ENCODE measurements around the gene GPR148.
"Not testable (repeated sequence)": the region's sequence is repeated elsewhere in the genome, so short reads cannot be mapped to it uniquely, and the experiment has no call there.

The GPR148 gene, protein sequence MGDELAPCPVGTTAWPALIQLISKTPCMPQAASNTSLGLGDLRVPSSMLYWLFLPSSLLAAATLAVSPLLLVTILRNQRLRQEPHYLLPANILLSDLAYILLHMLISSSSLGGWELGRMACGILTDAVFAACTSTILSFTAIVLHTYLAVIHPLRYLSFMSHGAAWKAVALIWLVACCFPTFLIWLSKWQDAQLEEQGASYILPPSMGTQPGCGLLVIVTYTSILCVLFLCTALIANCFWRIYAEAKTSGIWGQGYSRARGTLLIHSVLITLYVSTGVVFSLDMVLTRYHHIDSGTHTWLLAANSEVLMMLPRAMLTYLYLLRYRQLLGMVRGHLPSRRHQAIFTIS

DNA sequence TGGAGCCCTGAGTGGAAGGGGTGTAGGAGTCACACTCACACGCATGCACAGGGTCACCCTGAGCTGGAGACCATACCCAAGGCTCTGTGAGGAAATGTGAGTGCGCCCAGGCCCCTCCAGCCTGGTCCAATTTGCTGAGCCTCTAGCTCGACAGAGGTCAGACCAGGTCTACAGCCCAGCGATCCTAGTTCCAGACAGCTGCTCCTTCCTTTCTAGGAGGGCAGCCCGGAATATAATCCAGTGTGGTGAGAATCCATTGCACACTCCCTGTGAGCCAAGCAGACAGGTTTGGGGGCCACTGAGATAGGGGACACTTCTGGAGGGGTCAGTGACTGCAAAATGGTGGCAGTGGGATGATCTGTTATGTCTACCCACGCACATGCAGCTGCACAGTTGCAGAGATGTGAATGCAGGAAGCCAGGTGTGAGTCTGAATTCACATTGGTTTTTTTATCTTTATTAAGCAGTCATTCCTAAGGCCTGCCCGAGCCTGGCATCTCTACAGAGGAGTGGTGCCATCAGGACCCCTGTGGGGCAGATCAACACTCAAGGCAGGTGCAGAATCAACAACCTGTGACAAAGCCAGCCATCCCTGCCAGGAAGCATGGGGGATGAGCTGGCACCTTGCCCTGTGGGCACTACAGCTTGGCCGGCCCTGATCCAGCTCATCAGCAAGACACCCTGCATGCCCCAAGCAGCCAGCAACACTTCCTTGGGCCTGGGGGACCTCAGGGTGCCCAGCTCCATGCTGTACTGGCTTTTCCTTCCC is at the start of gene GPR148:
GPR148 (plus strand) TSS at position 522 of the 768 bp plus-strand sequence; CDS start at position 604, 82 bp downstream.
- no peak for DNase-seq (ENCODE audit: low spot score)

DNA sequence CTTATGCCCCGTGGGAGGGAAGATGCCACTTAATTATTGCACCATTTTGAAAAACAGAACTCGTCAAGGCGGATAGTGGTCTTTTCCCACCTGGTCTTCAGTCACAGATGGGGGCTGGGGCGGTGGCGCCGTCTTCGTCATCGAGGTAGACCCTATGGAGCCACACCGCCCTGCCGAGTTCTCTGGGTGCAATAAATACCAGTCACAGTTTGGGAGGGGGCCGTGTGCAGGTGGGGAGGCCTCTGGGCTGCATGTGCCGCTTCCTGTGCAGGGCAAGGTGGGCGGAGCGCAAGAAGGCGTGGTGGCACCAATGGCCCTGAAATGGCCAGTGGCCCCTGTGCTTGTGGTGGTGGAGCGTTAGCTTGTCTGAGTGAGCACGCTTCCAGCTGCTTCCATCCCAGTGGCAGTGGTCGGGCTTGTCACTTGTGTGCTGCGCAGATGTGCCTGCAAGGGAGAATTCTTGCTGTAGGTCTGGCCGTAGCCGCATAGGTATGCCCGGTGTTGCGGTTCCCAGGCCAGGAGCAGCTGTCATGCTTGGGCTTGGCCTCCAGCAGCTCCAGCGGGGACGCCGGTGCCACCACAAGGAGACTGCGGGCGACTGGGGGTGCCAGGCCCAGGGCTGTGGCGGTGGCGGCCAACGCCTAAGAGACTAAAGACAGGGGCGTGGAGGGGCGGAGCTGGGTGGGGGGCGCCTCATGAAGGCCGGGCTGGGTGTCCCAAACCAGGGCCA is 36.7 kb upstream of the GPR148 start:
- DNase-seq (ENCODE audit: low spot score): not testable (repeated sequence)

DNA sequence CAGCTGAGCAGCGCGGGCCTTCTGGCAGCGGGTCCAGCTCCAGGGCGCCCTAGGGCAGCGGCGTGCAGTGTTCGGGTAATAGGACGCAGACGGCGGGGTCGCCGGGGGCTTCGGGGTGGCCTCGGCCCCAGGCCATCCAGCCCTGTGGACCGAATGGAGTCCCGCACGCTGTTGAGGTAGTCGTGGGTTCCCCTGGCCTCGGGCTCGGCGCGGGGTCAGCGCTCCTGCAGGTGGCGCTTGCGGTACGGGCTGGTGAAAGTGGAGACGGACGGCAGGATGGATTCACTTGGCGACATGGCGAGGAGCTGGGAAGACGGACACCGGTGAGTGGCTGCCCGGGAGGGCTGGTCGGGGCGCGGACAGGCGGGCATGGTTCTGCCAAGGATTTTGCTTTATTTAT is 35.4 kb upstream of the GPR148 start:
- peak; percentile 8 for DNase-seq (ENCODE audit: low spot score)

DNA sequence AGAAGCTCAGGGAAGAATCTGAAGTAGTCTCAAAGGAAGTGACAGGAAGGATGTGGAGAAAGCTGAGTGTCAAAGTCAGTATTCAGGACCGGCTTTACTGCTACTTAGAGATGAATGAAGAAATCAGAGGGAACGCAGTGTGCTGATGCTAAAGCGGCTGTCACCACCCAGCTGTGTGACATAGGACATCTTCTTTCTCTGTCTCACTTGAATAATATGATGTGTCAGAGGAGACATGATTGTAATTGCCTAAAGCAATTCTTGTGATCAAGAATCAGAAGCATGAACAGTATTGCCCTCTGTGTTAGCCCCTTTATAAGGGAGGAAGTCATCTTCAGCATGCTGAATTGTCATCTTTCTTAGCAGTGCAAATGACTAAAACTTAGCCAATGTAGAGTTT is 25.6 kb upstream of the GPR148 start:
- not testable (repeated sequence) for DNase-seq (ENCODE audit: low spot score)

DNA sequence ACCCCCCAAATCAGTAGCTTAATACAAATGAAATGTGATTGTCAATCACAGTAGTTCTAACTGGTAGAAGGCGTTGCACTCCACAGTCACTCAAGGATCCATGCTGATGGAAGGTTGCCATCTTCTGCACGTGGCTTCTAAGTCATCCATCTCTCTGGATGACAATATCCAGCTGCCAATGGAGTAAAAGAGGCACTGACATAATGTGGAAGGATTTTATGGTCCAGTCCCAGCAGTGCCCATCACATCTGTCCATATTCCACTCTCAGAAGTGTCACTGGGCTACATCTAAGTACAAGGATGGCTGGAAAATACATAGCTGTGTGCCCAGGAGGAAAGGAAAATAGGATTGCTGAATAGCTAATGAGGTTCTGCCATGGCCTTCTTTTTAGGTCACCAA is 14.1 kb upstream of the GPR148 start:
- DNase-seq (ENCODE audit: low spot score): not testable (repeated sequence)

DNA sequence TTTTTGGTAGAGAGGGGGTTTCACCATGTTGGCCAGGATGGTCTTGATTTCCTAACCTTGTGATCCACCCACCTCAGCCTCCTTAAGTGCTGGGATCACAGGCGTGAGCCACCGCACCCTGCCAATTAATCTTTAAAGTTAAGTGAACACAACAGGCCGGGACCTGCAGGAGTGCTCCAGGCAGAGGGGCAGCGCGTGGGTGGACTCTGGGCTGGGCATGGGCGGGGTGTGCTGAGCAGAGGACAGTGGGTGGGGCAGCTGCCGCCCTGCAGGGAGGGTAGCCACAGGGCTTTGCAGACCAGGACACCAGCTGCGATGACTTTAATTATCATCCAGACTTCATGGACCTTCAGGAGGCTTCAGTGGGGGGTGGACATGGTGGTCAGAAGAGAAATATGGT is 8.8 kb upstream of the GPR148 start:
- no peak for DNase-seq (ENCODE audit: low spot score)

DNA sequence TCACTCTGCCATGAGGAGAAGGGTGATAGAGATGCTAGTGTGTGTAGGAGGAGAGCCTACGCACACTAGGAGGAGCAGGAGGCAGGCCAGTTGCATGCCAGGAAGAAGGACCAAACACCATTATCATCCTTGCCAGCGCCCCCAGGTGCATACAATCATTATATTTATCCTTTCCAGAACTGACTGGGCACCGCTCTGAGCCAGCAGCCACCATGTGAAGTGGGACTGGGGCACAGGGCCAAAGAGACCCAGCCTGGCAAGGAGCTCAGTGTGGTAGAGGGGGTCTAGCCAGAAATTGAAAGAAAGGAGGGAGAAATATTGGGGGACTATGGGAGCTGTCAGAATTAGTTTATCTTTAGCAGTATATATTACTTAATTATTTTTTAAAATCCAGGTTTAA is 8.3 kb upstream of the GPR148 start:
- no peak for DNase-seq (ENCODE audit: low spot score)

DNA sequence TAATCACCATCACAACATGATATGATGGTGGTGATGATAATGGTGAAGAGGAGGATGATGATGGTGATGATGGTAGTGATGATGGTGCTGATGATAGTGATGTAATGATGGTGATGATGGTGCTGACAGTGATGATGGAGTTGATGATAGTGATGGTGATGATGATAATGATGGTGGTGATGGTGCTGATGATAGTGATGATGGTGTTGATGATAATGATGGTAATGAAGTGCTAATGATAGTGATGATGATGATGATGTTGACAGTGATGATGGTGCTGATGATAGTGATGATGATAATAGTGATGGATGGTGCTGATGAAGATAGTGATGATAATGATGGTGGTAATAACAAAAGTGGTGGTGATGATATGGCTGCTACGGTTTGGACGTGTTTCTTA is 4.4 kb upstream of the GPR148 start:
- no peak for DNase-seq (ENCODE audit: low spot score)

DNA sequence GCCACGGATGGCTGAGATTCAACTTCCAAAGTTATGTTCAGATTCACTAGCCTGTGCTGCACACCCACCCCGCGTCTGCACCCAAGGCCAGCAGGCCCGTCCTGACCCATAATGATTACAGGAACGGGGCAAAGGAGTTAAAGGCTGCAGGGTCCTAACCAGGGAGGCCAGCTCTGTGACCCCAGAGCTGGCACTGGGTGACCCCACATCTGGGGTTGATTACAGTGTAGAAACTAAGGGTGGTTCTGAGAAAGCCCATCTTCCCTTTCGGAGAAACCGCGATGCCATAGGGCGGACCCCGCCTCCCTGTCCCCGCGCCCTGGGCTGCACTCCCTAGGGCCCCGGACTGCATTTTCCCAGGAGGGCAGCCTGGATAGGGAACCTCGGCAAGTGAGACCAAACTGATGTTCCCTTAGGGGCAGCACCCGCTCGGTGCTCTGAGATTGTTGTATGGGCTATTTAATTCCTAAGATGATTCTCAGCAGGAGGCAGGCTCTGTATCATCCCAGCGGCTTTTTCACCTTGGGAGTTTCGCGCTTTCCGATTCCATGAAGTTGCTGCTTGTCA is 2.2 kb upstream of the GPR148 start:
- no peak for DNase-seq (ENCODE audit: low spot score)

DNA sequence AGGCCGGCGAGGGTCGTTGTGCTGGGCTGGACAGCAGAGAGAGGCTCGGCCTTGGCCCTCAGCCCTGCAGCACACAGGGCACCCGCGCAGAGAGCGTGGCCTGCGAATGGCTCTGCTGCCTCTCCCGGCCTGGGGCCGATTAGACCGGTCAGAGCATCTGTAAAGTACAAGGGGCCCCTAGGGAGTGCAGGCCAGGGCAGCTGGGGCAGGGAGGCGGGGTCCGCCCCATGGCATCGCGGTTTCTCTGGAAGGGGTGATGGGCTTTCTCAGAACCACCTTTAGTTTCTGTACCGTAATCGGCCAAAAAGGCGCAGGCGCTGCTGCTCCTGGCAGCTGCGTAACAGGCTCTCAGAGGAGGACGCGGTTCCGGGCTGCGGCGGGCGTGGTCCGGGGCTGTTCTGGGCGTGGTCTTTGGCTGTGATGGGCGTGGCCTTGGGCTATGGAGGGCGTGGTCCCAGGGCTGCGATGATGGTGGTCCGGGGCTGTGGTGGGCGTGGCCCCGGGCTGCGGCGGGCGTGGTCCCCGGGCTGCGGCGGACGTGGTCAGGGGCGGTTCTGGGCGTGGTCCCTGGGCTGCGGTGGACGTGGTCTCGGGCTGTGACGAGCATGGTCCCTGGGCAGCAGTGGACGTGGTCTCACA is 1.5 kb upstream of the GPR148 start:
- peak; percentile 91 for DNase-seq (ENCODE audit: low spot score)

DNA sequence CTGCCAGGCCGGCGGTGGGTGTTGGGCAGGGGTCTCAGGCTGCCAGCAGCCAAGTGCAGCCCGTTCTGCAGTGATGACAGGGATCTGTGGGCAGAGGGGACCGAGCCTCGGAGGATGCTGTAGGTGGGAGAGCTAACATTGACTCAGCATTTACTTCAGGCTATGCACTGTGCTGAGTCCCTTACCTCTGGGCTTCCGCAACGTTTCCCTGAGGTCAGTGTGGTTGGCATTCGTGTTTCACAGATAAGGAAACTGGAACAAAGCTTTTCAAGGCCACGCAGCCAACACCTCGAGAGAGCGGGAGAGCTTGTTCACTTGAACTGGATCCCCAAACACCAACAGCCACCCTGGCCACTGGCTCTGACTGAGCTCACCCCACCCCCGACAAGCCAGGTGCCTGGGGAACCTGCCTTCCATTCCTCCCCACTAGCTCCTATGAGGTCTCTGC is 839 bp upstream of the GPR148 start:
- DNase-seq (ENCODE audit: low spot score): peak; percentile 41

DNA sequence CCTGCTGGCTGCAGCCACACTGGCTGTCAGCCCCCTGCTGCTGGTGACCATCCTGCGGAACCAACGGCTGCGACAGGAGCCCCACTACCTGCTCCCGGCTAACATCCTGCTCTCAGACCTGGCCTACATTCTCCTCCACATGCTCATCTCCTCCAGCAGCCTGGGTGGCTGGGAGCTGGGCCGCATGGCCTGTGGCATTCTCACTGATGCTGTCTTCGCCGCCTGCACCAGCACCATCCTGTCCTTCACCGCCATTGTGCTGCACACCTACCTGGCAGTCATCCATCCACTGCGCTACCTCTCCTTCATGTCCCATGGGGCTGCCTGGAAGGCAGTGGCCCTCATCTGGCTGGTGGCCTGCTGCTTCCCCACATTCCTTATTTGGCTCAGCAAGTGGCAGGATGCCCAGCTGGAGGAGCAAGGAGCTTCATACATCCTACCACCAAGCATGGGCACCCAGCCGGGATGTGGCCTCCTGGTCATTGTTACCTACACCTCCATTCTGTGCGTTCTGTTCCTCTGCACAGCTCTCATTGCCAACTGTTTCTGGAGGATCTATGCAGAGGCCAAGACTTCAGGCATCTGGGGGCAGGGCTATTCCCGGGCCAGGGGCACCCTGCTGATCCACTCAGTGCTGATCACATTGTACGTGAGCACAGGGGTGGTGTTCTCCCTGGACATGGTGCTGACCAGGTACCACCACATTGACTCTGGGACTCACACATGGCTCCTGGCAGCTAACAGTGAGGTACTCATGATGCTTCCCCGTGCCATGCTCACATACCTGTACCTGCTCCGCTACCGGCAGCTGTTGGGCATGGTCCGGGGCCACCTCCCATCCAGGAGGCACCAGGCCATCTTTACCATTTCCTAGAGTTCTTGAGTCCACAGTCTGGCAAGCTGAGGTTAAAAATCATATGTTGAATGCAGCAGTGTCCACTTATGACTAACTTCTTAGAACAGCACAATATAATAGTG is 741 bp downstream of the GPR148 start:
- DNase-seq (ENCODE audit: low spot score): no peak

DNA sequence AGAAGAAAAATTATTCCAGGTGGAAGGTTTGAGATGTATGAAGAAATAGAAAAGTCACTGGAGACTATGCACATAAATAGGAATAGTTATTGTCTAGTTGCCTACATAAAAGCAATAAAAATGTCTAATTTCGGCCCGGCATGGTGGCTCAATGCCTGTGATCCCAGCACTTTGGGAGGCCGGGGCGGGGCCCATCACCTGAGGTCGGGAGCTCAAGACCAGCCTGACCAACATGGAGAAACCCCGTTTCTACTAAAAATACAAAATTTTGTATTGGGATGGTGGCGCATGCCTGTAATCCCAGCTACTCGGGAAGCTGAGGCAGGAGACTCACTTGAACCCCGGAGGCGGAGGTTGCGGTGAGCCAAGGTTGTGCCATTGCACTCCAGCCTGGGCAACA is 3.4 kb downstream of the GPR148 start:
- not testable (repeated sequence) for DNase-seq (ENCODE audit: low spot score)

DNA sequence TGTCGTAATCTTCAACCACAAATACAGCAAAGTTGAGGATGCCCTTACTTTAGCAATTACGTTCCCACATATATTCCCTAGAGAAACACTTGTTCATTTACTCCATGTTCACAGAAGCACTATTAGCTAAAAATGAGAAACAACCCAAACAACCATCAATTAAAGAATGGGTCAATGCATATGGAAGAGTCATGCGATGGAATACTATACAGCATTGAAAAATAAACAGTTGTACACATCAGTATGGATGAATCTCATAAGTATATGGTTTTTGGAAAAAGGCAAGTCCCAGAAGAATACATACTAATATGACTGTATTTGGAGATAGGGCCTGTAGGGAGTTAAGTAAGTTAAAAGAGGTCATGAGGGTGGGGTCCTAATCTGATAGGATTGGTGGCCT is 6.3 kb downstream of the GPR148 start:
- no peak for DNase-seq (ENCODE audit: low spot score)

DNA sequence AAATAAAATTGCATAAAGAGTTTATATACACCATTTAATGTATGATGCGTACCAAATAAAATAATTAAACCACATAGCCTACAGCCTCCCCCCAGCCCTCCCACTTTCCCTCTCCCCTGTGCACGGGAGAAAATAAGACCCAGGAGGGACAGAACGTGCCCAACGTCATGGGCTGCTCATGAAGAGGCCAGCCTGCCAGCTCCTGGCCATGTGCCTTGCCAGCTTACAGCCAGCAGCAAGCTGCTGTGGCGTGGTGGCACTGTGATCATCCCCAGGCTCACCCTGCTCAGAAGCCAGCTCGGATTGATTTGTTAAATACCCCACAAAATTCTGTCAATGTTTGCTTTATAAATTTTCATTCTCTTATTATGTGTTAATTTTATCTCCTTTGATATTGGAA is 7.6 kb downstream of the GPR148 start:
- no peak for DNase-seq (ENCODE audit: low spot score)

DNA sequence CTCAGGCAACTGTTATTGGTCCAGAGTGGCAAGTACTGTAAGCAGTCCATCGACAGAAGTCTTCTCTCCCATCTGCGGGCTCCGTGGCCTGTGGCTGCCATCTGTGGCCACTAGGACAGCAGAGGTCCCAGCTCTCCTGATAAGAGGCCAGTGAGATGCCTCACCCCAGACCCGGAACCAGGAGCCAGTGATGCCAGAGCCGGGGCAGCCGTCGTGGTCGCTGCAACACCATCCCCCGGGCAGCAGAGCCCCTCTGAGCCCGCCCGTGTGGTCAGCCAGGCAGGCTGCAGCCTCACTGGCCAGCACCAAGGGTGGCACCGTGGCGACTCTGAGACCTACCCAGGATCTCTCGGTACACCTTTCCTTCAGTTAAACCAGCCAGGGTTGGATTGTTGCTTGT is 8.7 kb downstream of the GPR148 start:
- DNase-seq (ENCODE audit: low spot score): no peak

DNA sequence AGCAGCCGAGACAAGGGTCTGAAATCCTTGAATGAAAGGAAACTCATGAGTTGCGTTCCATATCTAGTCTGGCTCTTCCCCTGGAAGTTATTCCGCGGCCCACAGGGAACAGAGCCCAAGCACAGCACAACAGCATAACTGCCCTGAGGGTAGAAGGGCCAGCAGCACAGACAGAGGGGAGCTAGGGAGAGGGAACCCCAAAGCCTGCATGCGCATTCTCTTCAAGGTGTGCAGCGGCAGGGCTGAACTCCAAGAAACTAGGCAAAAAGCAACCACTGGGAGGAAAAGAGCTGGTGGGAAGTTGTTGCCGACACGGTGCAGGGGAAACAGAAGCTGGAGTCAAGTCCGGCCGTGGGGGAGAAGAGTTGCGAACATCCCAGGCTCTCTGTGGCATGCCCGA is 11.8 kb downstream of the GPR148 start:
- no peak for DNase-seq (ENCODE audit: low spot score)

DNA sequence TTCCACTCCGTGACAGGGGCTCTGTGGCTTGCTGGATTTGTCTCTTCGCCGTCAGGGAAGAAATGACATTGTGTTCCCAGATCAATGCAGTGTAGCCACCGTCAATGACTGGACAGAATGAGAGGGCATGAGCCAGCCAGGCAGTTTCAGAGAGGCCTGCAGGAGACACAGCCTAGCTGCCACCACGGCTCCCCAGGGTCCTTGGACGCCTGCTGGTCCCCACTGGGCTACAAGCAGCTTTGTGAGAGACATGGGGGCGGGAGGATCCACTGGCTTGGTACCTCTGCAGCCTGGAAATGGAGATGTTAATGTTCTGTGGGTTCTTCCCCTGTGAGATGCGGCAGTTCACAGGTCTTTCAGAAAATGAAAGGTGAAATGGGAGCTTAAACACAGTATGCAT is 14.4 kb downstream of the GPR148 start:
- DNase-seq (ENCODE audit: low spot score): no peak

DNA sequence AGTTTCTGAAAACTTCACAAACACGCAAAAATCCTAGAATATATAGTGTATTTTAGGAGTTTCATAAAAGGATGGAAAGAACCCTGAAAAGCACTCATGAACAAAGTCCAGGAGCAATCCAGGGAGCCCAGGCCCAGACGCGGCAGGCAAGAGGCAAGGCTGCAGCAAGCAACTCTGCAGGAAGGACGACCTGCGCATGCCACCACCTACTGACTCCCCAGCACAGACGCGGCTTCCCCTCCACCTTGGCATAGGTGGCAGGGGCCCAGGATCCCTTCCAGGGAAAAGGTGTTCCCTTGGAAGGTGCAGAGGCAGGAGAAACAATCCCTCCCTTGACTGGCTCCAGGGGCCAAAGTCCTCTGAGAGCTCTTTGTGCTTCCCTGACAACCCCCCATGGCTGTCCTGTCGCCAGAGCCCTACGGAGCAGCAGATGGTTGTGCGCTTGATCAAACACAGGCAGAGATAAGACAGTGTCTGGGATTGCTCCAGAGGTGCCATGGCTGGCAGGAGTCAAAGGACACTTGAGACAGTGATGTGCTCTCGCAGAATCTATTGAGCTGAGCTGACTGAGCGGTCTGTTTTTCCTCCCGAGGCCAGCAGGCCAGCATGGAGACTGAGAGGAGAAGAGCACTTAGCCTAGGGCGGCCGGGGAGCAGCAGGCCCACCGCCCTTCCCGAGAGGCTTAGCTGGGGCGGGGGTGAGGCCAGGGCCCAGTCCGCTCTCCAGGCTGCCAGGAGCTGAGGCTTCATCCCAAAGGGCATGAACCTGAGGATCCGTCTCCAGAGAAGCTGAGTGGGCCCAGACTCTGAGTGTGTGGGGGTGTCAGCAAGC is 15.6 kb downstream of the GPR148 start:
- no peak for DNase-seq (ENCODE audit: low spot score)

DNA sequence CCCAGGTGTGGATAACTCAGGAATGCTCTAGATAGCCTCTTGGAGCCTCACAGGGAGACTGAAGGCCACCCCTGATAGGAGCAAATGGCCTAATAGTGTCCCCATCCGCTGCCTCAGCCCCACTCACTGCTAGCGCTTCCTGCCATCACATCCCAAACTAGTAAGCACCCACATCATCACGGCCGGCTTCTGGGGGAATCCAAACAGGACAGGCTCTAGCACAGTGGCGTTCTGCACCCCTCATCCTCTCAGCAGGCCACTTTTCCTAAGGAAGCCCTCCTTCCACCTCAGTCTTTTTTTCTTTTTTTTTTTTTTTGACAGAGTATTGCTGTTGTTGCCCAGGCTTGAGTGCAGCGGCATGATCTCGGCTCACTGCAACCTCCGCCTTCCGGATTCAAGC is 20.2 kb downstream of the GPR148 start:
- DNase-seq (ENCODE audit: low spot score): no peak
